Activated CD4-positive, alpha-beta memory T cell treated with anti-CD3 and anti-CD28 coated beads, Interleukin-2, amount 10 ng/mL, durations not matched to agents 7 days and 5 days (primary cell): ENCODE results near the gene PRIMPOL. TPM values are rescaled to one million over a fixed set of nuclear protein-coding genes. Genes with fewer than 3 reads are reported as not detected.
"Not testable (repeated sequence)": the region's sequence is repeated elsewhere in the genome, so short reads cannot be mapped to it uniquely, and the experiment has no call there.

ENCODE experiments used
- CTCF ChIA-PET: fragments of 350-600 bp; sonication (Branson Sonifier 250); formaldehyde crosslinking; loops from one replicate; lab custom pipeline; 2021; ENCODE audit warnings: antibody characterized with exemption, inconsistent platforms; lab: Charles Lee
- POLR2A ChIA-PET: fragments of 350-600 bp; sonication (Branson Sonifier 250); formaldehyde crosslinking; loops from one replicate; lab custom pipeline; 2021; ENCODE audit warnings: antibody characterized with exemption; lab: Charles Lee
- DNase-seq: peaks from one replicate; pipeline ENCODE4 v3.0.0-alpha.2; 2020
- H3K27ac Mint-ChIP-seq: one replicate; pipeline ENCODE4 v1.8.0; 2021; ENCODE audit warnings: mild to moderate bottlenecking, mixed read lengths
- H3K27me3 Mint-ChIP-seq: one replicate; pipeline ENCODE4 v1.8.0; 2021; ENCODE audit warnings: mixed read lengths
- H3K36me3 Mint-ChIP-seq: one replicate; pipeline ENCODE4 v1.8.0; 2021; ENCODE audit warnings: low read depth, mixed read lengths
- H3K4me1 Mint-ChIP-seq: one replicate; pipeline ENCODE4 v1.8.0; 2021; ENCODE audit warnings: mixed read lengths
- H3K4me3 Mint-ChIP-seq: one replicate; pipeline ENCODE4 v1.8.0; 2021; ENCODE audit warnings: mild to moderate bottlenecking, mixed read lengths
- H3K9me3 Mint-ChIP-seq: one replicate; pipeline ENCODE4 v1.8.0; 2021; ENCODE audit warnings: mixed read lengths
- total RNA-seq, 2 experiments: library from RNA; stranded (reverse); gene quantifications; one replicate each; pipeline ENCODE4 v1.2.3, GENCODE V29; 2021

The PRIMPOL gene
- total RNA-seq, 2 experiments from 2014 or later = 19.2 to 23.4 TPM

GRCh38 chr4:184732126-184732525, 82.6 kb downstream of the PRIMPOL start:
- Mint-ChIP-seq H3K27me3 (no peaks in the 10 kb centered on the region), H3K36me3 (peaks cover 42% of the 10 kb centered on the region), H3K27ac (peak overlapping the region; percentile 55), H3K4me1 (peaks cover 45% of the 10 kb centered on the region), H3K9me3 (no peaks in the 10 kb centered on the region), H3K4me3 (peak overlapping the region; percentile 100)
- CTCF ChIA-PET = interaction anchor here (2.5 to 4.4 kb wide), 3 partner anchors 10 to 467 kb away, joined by 8 to 31 read pairs (median 29); partner anchors contain the start of genes CASP3 and PRIMPOL
- DNase-seq = no peak
- POLR2A ChIA-PET = interaction anchor here (0.7 to 5.2 kb wide), 18 partner anchors 10 to 468 kb away, joined by 3 to 103 read pairs (median 14); partner anchors contain the start of genes ACSL1, CASP3 and PRIMPOL

- Mint-ChIP-seq H3K27me3 (no peaks in the 10 kb centered on the region), H3K36me3 (peaks cover 28% of the 10 kb centered on the region), H3K9me3 (no peaks in the 10 kb centered on the region), H3K27ac (peak within 1 kb of the TSS; percentile 95), H3K4me1 (peaks cover 38% of the 10 kb centered on the region), H3K4me3 (peak within 1 kb of the TSS; percentile 100)
- DNase-seq = peak; percentile 96
- CTCF ChIA-PET = interaction anchor here (0.7 to 4.4 kb wide), 17 partner anchors 9 to 469 kb away, joined by 3 to 31 read pairs (median 5); partner anchors contain the start of genes CASP3 and PRIMPOL
- POLR2A ChIA-PET = interaction anchor here (0.6 to 5.2 kb wide), 68 partner anchors 8 to 1290 kb away, joined by 3 to 103 read pairs (median 5); partner anchors contain the start of genes ACSL1, CASP3, CDKN2AIP and CFAP97
Observed at GRCh38 chr4:184733654-184734524, 84.4 kb downstream of the PRIMPOL start, which contains the start of gene CENPU. Gene CENPU (minus strand): TSS chr4:184734096. CDS start chr4:184734062, 34 bp downstream.

- peaks cover 43% of the 10 kb centered on the region for H3K4me1 Mint-ChIP-seq
- H3K27ac Mint-ChIP-seq = peak overlapping the region; percentile 95
- no peaks in the 10 kb centered on the region for H3K9me3 Mint-ChIP-seq
- DNase-seq = no peak
- peak overlapping the region; percentile 100 for H3K4me3 Mint-ChIP-seq
- CTCF ChIA-PET = interaction anchor here (0.6 to 4.4 kb wide), 12 partner anchors 8 to 470 kb away, joined by 3 to 31 read pairs (median 5); partner anchors contain the start of genes CASP3 and PRIMPOL
- H3K27me3 Mint-ChIP-seq = no peaks in the 10 kb centered on the region
- H3K36me3 Mint-ChIP-seq = peaks cover 23% of the 10 kb centered on the region
- POLR2A ChIA-PET = interaction anchor here (0.7 to 5.2 kb wide), 40 partner anchors 7 to 1291 kb away, joined by 3 to 103 read pairs (median 7); partner anchors contain the start of genes ACSL1, CASP3, CDKN2AIP and IRF2
Observed at GRCh38 chr4:184734758-184735157, 85.2 kb downstream of the PRIMPOL start.

GRCh38 chr4:184739575-184739974, 90.0 kb downstream of the PRIMPOL start:
- POLR2A ChIA-PET, CTCF ChIA-PET, H3K36me3 Mint-ChIP-seq, H3K27me3 Mint-ChIP-seq, H3K4me3 Mint-ChIP-seq, DNase-seq, H3K27ac Mint-ChIP-seq, H3K9me3 Mint-ChIP-seq: not testable (repeated sequence)
- peaks cover 13% of the 10 kb centered on the region for H3K4me1 Mint-ChIP-seq

- POLR2A ChIA-PET = interaction anchor here (1.3 to 1.9 kb wide), 2 partner anchors 8 to 92 kb away, joined by 5 to 9 read pairs; partner anchors contain the start of genes CASP3 and PRIMPOL
- H3K36me3 Mint-ChIP-seq = no peaks in the 10 kb centered on the region
- CTCF ChIA-PET = interaction anchor here (1.4 to 2.3 kb wide), 2 partner anchors 84 to 477 kb away, joined by 3 to 7 read pairs; no protein-coding TSS in a partner anchor
Observed at GRCh38 chr4:184740980-184741391, 91.4 kb downstream of the PRIMPOL start.

GRCh38 chr4:184741651-184742050, 92.1 kb downstream of the PRIMPOL start:
- POLR2A ChIA-PET = interaction anchor here (1.1 to 1.9 kb wide), 3 partner anchors 7 to 92 kb away, joined by 4 to 9 read pairs (median 5); partner anchors contain the start of genes CASP3, CENPU and PRIMPOL
- not testable (repeated sequence) for H3K9me3 Mint-ChIP-seq, H3K27ac Mint-ChIP-seq, H3K36me3 Mint-ChIP-seq, H3K4me3 Mint-ChIP-seq, DNase-seq, H3K27me3 Mint-ChIP-seq
- peaks cover 14% of the 10 kb centered on the region for H3K4me1 Mint-ChIP-seq
- CTCF ChIA-PET = interaction anchor here (1.4 to 2.3 kb wide), 2 partner anchors 83 to 477 kb away, joined by 3 to 7 read pairs; no protein-coding TSS in a partner anchor

More at GRCh38 chr4:184740980-184741391, 91.4 kb downstream of the PRIMPOL start:
- Mint-ChIP-seq H3K4me3 (no peak overlapping the region), H3K27me3 (no peaks in the 10 kb centered on the region), H3K4me1 (peaks cover 13% of the 10 kb centered on the region), H3K27ac (no peak overlapping the region), H3K9me3 (no peaks in the 10 kb centered on the region)
- DNase-seq = no peak

- CTCF ChIA-PET = interaction anchor here (1.2 kb wide), 1 partner anchor 9 kb away, joined by 5 read pairs; the partner anchor contains the start of gene CENPU
- POLR2A ChIA-PET = interaction anchor here (1.2 kb wide), 1 partner anchor 9 kb away, joined by 3 read pairs; the partner anchor contains the start of gene CENPU
- no peak overlapping the region for H3K4me3 Mint-ChIP-seq
Observed at GRCh38 chr4:184743650-184744049, 94.1 kb downstream of the PRIMPOL start.

GRCh38 chr4:184744236-184744635, 94.7 kb downstream of the PRIMPOL start:
- DNase-seq = no peak

More at GRCh38 chr4:184743650-184744049, 94.1 kb downstream of the PRIMPOL start:
- Mint-ChIP-seq H3K36me3 (no peaks in the 10 kb centered on the region), H3K27ac (no peak overlapping the region), H3K4me1 (peaks cover 14% of the 10 kb centered on the region), H3K9me3 (no peaks in the 10 kb centered on the region), H3K27me3 (no peaks in the 10 kb centered on the region)
- DNase-seq = no peak

More at GRCh38 chr4:184744236-184744635, 94.7 kb downstream of the PRIMPOL start:
- POLR2A ChIA-PET = no interaction called here
- CTCF ChIA-PET = no interaction called here
- Mint-ChIP-seq H3K36me3 (no peaks in the 10 kb centered on the region), H3K27ac (no peak overlapping the region), H3K4me1 (peaks cover 14% of the 10 kb centered on the region), H3K27me3 (no peaks in the 10 kb centered on the region), H3K4me3 (no peak overlapping the region), H3K9me3 (no peaks in the 10 kb centered on the region)

Other genes starting within 250 kb of the PRIMPOL start
- 10 to 100 TPM; 77.2 to 78.5 TPM for gene IRF2, start 175.2 kb upstream of the PRIMPOL start, total RNA-seq
- gene CASP3, start 291 bp upstream of the PRIMPOL start, total RNA-seq = 10 to 100 TPM; 71.4 to 77.1 TPM
- 10 to 100 TPM; 69.6 to 69.7 TPM for gene CENPU, start 84.4 kb downstream of the PRIMPOL start, total RNA-seq
- 10 to 100 TPM; 16.0 to 16.1 TPM for gene ACSL1, start 176.2 kb downstream of the PRIMPOL start, total RNA-seq